D341Med (cell line): ENCODE results near the gene RHBDF2.

Source experiments
- DNase-seq: peaks from one replicate; pipeline ENCODE4 v3.0.0; 2012; ENCODE audit warnings: low spot score

RHBDF2 gene

DNA sequence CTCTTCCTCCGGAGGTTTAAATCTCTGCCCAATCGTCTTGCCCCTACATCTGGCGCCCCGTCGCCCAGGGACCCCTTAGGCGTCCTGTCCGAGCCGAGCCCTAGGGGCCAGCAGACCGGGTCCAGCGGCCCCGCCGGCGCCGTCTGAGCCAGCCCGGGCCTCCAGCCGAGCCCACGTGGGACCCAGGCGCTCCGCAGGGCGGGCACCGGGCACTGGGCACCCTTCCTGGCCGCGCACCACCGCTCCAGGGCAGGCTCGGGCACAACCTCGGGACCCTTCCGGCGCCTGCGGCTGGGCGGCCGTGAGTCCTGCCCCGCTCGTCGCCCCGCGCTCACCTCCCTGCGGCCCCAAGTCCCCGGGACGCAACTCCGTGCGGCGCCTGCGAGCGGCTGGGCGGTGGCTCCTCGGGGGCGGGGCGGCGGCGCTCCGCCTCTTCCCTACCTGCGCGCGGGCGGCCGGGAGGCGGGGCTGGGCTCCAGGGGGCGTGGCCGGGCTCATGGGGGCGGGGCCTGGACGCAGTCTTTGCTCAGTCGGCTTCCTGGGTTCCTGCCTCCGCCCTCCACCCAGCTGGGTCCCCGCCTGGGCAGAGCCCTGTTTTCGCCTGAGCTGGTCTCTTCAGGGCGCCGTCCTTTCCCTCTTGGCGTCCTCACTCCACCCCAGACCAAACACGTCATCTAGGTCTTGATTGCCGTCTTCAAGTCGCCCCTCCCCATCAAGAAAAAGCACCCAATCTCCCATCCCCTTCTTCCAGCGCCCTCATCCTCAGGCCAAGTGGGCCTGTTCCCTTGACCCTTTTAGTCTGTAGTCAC is at the start of gene RHBDF2:
Gene RHBDF2 (minus strand): TSS at position 406 of the 809 bp plus-strand sequence. CDS start 19,899 bp downstream, outside the sequence.
- DNase-seq, result peak; percentile 99

DNA sequence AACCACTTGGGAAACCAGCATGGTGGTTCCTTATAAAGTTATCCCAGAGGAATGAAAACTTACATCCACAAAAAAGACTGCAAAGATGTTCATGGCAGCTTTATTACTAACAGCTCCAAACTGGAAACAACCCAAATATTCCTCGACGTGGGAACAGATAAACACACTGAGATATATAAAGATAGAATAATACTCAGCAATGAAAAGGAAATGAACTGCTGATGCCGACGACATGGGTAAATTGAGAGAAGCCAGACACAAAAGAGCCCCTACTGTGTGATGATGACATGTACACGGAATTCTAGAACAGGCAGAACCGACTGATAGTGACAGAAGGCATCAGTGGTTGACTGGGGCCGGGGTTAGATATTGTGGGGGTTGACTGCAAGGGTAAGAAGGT is 48.3 kb upstream of the RHBDF2 start:
- DNase-seq, result no peak

DNA sequence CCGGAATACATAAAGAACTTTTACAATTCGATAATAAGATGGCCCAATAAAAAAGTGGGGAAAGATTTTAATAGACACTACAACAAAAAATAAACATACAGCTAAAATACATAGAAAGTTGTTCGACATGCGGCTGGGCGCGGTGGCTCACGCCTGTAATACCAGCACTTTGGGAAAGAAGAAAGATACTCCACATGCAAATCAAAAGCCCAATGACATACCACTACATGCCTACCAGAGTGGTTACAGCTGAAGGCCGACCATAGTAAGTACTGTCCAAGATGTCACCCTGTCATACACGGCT is 47.9 kb upstream of the RHBDF2 start:
- DNase-seq, result no peak

DNA sequence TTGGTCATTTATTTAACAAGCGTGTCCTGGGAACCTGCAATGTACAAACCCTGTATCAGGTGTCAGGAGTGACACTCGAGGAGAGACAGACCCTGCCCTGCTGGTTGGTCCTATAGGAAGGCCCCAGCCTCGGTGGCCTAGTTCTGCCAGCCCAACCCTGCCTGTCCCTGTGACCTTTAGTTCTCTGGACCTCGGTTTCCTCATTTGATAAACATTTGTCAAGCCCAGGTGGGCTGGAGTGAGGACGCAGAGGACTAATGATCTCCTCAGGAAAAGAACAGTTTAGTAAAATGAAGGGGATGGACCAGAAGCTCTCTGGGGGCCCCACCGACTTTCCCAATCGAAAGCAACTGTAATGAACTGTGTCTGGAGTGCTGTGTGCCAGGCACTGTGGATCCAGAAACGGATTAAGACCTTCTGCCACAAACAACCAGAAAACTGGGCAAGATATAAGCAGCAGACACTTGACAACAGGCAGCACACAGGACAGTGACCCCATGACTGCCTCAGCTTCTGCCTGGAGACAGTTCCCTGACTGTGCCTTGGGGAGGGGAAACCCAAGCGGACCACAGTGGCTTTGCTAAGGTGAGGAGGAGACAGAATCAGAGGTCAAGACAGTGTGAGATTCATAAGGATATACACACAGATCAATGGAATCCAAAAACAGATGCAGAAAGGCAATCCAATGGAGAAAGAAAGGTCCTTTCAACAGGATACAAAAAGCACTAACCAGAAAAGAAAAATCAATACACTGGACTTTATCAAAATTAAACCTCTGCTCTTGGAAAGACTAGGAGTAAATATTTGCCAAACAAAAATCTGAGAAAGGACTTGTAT is 47.4 kb upstream of the RHBDF2 start:
- no peak for DNase-seq

DNA sequence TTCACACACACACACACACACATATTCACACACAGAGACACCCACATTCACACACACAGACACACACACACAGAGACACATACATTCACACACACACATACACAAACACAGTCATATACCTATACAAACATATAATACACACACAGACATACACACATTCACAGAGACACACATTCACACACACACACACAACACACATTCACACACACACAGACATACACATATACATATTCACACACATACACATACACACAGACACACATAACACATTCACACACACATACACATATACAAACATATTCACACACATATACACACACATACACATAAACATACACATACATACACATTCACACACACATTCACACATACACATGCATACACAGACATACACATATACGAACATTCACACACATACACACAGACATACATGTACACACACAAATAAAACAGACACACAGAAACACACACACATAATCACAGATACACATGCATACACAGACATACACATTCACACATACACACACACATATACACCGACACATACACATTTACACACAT is 46.5 kb upstream of the RHBDF2 start:
- no peak for DNase-seq

DNA sequence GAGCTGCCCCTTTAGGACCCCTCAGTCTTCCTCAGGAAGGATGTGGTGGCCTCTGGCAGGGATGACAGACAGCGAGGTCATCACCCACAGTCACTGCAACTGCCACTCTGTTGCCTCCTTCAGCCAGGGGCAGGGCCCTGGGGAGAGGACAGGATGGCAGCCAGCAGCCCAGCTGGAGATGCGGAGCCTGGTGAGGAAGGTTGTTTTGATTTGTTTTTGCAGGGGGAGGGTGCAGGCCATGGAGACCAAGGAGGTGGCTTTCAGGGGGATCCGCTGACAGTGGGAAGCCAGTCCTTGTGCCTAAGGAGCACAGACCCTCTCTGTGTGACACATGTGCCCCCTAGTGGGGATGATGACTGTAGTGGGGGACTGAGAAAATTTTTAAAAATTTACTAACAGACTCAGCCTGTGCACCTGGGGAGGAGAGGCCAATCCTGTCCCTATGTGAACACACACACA is 46.0 kb upstream of the RHBDF2 start:
- peak; percentile 86 for DNase-seq

DNA sequence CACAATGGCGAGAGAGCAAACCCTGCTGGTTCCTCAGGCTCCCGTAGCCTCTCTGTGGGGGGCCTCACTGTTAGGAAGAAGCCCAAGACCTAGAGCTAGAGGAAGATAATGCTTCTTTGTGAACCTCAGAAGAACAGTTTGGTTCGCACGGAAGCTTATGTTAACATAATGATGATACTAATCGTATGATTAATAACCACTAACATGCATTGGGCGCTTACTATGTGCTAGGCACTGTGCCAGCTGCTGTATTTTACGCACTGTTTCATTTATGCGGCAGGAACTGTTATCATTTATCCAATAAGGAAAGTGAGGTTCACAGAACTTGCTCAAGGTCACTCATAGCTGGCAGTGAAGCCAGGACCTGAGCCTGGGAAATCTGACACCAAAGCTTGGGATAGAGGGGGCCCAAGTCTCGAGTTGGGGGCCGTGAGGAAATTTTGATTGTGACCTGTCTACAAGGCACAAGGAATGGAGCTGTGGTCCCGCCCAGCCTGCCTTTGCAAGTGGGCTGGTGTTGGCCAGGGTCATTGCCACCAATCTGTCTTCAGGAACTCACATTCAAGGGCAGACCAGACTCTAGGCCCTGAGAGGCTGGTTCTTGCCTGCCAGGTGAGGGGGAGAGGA is 45.4 kb upstream of the RHBDF2 start:
- DNase-seq, result no peak

DNA sequence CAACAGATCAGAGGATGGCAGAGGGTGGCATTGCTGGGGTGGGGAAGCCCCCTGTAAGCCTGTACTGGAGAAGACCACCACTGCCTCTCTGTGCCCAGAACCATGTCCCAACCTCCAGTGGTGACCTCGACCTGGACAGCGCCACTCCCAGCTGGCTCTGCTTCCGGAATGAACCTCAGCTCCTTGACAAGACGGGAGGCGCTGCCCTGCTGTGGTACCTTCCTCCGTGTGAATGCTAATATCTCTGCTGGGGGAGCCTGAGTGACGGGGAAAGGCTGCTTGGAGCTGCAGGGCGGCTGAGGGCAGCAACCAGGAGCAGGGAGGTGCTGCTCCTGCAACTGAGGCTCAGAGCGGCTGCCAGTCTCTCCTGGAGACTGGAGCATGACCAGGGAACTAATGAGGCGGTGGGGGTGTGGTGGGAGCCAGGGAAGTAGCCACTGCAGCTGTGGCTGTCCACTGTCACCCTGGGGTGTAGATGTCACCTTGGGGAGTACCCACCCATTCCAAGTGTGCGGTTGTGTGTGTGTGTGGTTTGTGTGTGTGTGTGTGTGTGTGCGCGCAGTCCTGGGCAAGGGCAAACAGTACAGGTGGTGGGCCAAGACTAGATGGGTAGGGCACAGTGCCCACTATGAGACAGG is 44.8 kb upstream of the RHBDF2 start:
- DNase-seq, result no peak

DNA sequence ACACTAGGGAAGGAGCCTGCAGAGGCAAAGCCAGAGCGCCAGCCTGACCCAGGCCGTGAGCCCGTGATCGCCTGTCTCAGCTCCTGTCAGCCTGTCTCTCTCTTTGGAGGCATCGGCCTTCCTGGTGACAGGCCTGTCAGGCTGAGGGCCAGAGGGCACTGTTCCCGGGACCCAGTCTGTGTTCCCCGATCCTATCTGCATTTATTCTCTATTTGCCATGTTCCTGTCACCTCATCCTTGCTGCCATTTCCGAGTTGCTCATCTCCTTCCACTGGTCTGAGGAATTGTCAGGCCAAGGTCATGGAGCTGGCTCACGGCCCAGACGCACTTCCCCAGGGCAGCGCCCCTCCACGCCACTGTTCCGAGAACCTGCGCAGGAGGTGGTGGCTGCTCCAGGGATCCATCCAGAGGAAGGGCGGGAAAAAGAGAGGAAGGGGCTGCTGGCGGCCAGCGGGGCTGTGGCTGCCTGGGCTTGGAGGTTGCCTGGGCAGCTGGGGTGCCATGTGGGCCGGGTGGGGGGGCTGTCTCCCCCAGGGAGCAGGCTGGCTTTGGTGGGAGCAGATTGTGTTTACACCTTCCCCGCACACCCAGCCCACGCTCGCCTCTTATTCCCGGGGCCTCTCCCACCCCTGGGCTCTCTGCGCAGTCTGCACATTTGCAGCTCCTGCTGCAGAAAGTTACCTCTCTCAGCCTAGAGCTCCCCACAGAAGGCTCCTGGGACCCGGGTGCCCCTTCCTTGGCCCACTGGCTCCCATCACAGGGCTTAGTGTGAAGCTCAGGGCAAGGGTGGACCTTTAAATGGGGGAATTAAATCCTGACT is 43.5 kb upstream of the RHBDF2 start:
- no peak for DNase-seq

DNA sequence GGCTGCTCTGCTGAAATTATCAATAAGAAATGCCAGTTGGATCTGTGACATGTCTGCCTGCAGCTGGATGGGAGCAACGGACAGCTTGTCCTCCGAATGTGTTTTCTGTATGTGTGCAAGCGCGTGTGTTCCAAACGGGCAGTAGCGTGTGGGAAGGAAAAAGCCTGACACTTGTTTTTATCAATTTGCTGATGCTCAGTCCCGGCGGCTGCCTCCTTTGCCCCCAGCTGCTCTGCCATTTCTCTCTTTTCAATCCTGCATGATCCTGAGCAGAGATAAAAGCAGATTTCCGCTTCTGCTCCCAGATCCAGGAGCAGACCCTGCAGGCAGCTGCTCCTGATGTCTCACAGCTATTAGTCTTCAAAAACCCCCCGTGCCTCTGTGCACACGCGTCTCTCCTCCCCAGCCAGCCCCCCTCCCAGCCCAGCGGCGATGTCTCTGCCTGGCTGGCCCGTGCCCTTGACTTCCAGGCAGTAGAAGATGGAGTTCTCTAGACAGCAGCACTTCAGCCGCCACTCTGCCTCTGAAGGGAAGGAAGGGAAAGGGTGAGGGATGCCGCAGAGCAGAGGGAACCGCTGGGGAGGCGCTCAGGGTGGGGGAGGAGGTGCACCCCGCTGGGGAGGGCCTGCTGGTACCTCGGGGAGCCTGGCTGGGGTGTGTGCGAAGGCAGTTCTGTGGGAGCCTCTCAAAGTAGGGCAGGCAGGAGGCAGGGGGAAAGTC is 42.8 kb upstream of the RHBDF2 start:
- no peak for DNase-seq

DNA sequence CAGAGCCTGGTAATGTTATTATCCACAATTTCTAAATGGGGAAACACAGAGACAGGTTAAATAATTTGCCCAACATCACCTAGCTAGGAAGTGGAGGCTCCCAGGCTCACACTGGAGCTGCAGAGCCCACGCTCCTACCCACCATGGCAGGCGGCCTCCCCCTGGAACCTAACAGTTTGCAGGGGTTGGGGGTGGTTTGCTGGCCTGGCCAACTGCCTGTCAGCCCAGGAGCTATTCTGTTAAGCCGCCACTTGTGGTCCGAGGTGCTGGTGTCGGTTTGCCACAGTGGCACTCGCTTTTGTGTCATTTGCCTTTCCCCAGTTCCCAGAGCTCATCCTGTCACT is 42.2 kb upstream of the RHBDF2 start:
- DNase-seq, result no peak

DNA sequence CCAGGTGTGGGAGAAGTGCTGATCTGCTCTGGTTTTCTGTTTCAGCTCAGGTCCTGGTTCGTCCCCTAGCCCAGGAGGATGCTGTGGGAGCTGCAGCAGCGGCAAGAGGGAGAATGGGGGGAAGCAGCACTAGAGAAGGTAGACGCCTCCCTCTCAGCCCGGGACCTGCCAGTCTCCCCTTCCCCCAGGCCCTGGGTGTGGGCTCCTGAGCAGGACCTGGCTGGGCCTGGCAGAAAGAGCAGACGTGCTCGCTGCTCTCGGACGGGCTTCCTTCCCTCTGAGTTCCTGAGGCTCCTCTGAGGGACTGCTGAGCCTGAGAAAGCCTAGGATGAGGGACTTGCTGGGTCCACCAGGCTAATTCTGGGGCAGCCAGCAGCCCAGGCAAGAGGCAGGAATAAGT is 41.8 kb upstream of the RHBDF2 start:
- no peak for DNase-seq

DNA sequence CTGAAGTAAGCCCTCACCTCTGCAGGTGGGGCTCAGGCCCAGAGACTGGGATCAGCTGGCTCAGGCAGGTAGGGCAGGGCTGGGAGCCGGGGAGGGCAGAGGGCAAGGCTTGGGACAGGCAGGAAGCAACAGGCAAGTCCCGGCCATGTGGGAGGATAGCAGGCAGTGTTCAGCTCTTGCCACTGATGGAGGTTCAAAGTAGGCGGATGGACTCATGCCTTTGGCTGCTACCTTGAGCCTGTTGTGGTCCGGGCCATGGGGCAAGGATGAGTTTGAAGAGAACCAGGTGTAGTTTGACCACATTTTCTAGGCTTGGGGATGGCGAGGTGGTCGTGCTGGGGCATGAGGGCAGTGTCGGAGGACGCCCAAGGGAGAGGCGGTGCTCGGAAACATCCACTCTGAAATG is 41.3 kb upstream of the RHBDF2 start:
- no peak for DNase-seq

DNA sequence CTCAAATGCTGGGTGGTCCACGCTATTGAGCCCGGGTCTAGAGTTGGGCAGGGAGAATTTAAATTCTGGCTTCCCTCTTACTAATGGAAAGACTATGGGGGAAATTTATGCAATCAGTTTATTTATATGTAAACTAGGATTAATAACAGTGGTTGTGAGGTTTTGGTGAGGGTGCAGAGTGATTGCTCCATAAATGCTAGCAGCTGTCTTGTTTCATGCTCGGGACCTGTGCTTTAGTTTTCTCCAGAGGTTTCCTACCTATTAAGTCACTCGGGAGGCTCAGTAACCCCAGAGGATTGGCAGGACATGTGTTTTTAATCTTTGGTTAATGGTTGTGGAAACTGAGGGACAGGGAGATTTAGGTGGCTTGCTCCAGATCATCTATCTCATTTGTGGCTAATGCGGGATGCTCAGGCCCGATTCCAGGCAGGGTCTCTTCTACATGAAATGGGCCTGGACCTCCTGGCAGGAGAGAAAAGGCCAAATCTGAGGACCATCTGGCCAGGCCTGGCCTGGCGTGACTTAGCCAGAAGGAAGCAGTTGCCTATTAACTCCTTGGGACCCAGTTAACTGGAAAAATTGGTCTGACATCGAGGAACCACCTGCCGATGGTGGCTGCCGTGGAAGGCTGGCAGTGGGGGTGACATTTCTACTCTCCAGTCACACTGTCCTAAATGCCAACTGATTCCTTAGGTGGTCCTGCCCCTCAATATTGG is 40.7 kb upstream of the RHBDF2 start:
- no peak for DNase-seq

DNA sequence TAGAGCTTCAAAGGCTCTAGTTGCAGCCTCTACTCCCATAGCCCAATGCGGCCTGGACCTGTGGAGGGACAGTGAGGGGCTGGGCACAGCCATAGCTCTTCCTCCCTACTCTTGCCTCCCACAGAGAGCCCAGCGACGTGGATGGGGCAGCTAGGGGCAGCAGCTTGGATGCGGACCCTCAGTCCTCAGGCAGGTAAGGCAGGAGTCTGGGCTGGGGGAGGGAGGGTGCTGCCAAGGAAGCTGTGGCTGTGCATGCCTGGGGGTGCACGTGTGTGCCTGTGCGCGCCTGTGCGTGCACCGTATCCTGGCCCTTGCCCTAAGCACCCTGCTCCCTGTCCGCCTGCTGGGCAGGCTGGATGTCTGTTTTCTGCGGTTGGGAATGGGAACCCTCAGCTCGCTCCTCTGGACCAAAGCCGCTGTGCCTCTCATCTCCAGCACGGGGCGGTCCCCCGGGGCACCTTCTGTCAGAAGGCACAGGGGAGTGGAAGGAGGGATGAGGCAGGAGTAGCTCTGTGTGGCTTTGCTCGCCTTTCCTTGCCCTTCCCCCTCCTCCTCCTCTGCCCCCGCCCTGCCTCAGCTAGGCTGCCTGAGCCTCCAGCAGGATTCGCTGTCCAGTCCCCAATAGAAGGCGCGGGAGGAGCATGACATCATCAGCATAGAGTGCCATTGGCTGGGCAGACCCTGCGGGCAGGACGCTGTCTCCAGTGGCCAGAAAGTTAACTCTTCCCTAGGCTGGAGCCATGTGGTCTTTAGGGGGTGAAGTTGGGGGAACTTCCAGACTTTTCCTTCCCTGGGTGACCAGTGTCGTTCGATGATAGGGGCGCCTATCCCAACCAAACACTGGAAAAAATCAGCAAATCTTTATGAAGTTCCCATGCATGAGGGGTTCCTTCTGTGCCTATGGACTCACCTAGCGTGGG is 39.4 kb upstream of the RHBDF2 start:
- DNase-seq, result peak; percentile 99

DNA sequence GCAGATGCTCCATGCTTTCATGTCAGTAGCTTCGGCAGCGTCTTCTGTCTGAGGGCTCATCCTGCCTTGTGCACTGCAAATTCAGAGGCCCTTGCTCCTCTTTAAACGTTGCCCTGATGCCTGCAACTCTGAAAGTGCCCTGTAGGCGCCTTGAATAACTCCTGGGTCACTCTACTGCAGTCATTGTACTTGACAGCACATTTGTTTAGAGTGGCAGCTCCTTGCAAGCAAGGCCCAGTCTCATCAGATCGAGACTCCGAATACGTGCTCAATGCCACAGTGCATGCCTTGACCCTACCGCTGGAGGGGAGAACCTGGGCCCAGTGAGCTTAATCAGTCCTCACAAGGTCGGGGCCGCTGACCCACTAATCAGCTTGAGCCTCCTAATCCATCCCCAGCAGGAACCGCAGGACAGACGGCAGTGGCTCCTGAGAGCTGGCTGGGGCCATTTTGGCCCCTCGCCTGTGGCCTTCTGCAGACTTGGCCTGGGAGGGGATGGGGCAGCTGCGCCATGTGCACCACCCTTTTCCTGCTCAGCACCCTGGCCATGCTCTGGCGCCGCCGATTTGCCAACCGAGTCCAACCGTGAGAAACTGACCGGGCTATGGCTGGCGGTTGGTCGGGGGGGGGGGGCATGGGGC is 38.5 kb upstream of the RHBDF2 start, which contains the start of gene PRCD:
Gene PRCD (plus strand): TSS at position 414 of the 641 bp plus-strand sequence. CDS start 98 bp downstream, at position 512.
- DNase-seq, result peak; percentile 41

DNA sequence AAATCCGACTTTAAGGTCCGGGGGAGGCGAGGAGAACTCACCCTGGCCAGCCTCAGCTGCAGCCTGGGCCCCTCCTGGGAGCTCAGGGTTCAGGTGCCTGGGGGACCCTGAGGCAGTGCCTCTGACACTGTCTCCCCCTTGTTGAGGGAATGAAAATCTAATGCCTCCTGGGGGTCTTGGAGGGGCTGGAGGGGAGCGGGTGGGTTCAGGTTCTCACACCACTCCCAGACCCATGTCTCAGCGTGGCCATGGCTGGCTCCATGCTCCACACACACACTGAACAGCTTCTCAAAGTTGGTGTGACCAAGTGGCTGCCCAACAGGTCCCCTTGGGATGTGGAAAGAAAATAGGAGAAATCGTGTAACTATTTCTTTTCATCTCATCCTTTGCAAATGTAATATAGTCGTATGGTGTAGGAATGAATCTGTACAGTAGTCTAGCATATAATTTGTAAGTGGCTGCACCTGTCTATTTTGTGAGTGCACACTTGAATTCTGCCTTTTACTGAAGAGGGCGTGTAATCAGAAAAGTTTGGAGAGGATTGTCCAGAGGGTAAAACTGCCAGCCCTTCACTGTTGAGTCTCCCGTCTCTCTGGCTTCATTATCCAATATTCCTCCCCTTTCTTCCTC is 37.8 kb upstream of the RHBDF2 start:
- peak; percentile 34 for DNase-seq
